PC-9 (cell line): ENCODE data around the gene FLNC.

Experiments used
- EZH2 ChIP-seq: fragments of 200-600 bp; sonication (generic); IDR thresholded peaks from 2 replicates; pipeline ENCODE4 v1.8.0; 2017; ENCODE audit warnings: antibody characterized with exemption, low read depth
- TF ChIP-seq, protein P1 (sequence below): fragments of 200-600 bp; sonication (generic); conservative IDR thresholded peaks from 2 replicates; pipeline ENCODE4 v1.6.1; 2017; ENCODE audit warnings: mixed run types, antibody characterized with exemption, mild to moderate bottlenecking, moderate library complexity

DNA sequence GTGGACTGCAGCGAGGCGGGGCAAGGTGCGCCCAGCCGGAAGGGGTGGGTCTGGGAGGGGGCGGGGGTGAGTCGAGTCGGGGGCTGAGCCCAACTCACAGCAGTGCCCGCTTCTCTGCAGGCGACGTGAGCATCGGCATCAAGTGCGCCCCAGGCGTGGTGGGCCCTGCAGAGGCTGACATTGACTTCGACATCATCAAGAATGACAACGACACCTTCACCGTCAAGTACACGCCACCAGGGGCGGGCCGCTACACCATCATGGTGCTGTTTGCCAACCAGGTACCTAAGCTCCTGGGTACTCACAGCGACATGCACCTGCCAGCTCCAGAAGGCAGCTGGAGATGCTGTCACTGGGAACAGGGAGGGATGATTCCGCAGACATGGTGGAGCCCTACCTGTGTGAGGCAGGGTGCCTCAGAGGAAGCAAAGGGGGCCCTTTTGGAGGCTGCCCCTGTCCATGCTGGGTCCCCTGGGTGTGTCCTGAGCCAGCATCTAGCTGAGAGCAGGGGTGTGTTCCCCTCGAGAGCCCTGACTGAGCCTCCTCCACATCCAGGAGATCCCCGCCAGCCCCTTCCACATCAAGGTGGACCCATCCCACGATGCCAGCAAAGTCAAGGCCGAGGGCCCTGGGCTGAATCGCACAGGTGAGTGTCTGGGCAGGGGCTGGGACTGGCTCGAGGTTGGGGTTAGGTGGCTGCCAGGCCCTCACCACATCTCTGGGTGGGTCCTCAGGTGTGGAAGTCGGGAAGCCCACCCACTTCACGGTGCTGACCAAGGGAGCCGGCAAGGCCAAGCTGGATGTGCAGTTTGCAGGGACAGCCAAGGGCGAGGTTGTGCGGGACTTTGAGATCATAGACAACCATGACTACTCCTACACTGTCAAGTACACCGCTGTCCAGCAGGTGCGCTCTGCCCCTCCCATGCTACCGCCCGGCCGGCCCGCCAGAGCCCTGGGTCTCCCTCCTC is 12.8 kb downstream of the FLNC start:
- TF ChIP-seq, protein P1, sequence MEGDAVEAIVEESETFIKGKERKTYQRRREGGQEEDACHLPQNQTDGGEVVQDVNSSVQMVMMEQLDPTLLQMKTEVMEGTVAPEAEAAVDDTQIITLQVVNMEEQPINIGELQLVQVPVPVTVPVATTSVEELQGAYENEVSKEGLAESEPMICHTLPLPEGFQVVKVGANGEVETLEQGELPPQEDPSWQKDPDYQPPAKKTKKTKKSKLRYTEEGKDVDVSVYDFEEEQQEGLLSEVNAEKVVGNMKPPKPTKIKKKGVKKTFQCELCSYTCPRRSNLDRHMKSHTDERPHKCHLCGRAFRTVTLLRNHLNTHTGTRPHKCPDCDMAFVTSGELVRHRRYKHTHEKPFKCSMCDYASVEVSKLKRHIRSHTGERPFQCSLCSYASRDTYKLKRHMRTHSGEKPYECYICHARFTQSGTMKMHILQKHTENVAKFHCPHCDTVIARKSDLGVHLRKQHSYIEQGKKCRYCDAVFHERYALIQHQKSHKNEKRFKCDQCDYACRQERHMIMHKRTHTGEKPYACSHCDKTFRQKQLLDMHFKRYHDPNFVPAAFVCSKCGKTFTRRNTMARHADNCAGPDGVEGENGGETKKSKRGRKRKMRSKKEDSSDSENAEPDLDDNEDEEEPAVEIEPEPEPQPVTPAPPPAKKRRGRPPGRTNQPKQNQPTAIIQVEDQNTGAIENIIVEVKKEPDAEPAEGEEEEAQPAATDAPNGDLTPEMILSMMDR: no peak
- TF ChIP-seq EZH2: no peak
